Neural progenitor cell (in vitro differentiated cells): Measurements from ENCODE around the gene CHRNA4.

Experiments
- EZH2 ChIP-seq: fragments of 200-600 bp; sonication (generic); IDR thresholded peaks from 2 replicates; pipeline ENCODE4 v1.6.1; 2017; ENCODE audit warnings: antibody characterized with exemption, mild to moderate bottlenecking, moderate library complexity
- EZH2phosphoT487 ChIP-seq: fragments of 200-600 bp; sonication (generic); IDR thresholded peaks from 2 replicates; pipeline ENCODE4 v1.6.1; 2017; ENCODE audit warnings: antibody characterized with exemption
- TF ChIP-seq, protein P1 (sequence below): fragments of 200-600 bp; sonication (generic); IDR thresholded peaks from 2 replicates; pipeline ENCODE4 v1.5.1; 2017; ENCODE audit warnings: antibody characterized with exemption, mild to moderate bottlenecking

DNA sequence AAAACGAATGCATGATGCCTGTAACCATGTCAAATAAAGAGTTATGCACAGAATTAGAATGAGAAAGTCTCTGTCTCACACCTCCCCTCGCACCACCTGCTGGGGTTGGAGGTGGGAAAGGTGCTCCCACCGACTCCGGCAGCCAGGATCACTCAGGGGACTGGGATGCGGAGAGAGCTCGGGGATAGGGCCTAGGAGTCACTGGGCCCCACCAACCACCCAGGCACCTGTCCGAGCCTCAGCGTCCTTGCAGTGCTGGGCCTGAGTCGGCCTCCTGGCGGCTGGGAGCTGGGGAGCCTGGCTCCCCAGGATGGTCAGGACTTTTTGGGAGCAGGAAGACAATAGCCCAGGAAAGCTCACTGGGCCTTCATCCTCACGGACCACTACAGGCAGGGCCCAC, 22.4 kb upstream of the CHRNA4 start:
- TF ChIP-seq, protein P1, sequence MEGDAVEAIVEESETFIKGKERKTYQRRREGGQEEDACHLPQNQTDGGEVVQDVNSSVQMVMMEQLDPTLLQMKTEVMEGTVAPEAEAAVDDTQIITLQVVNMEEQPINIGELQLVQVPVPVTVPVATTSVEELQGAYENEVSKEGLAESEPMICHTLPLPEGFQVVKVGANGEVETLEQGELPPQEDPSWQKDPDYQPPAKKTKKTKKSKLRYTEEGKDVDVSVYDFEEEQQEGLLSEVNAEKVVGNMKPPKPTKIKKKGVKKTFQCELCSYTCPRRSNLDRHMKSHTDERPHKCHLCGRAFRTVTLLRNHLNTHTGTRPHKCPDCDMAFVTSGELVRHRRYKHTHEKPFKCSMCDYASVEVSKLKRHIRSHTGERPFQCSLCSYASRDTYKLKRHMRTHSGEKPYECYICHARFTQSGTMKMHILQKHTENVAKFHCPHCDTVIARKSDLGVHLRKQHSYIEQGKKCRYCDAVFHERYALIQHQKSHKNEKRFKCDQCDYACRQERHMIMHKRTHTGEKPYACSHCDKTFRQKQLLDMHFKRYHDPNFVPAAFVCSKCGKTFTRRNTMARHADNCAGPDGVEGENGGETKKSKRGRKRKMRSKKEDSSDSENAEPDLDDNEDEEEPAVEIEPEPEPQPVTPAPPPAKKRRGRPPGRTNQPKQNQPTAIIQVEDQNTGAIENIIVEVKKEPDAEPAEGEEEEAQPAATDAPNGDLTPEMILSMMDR, result no peak
- TF ChIP-seq EZH2 (no peak), EZH2phosphoT487 (no peak)
